Astrocyte of the hippocampus (primary cell): ENCODE measurements around the gene SS18.
"Not testable (repeated sequence)": the region's sequence is repeated elsewhere in the genome, so short reads cannot be mapped to it uniquely, and the experiment has no call there.

ENCODE experiments used
- DNase-seq: peaks from one replicate; pipeline ENCODE4 v3.0.0; 2011; ENCODE audit warnings: low read depth, low spot score

The SS18 gene

GRCh38 chr18:26090130-26091046 lies at the start of gene SS18:
Gene SS18, minus strand, starts transcription at chr18:26090613. Its CDS starts 44 bp downstream, at chr18:26090569.
- DNase-seq: peak; percentile 98

- no peak for DNase-seq
Observed at GRCh38 chr18:26135548-26135947, 45.1 kb upstream of the SS18 start.

GRCh38 chr18:26134107-26134506 lies 43.7 kb upstream of the SS18 start:
- no peak for DNase-seq

GRCh38 chr18:26133652-26134051 lies 43.2 kb upstream of the SS18 start, which contains the start of gene PSMA8:
Gene PSMA8, plus strand, starts transcription at chr18:26133869. Its CDS starts 97 bp downstream, at chr18:26133966.
- no peak for DNase-seq

GRCh38 chr18:26128192-26128591 lies 37.8 kb upstream of the SS18 start:
- not testable (repeated sequence) for DNase-seq

- DNase-seq: no peak
Observed at GRCh38 chr18:26127786-26128185, 37.4 kb upstream of the SS18 start.

- DNase-seq: not testable (repeated sequence)
Observed at GRCh38 chr18:26121994-26122393, 31.6 kb upstream of the SS18 start.

- DNase-seq: no peak
Observed at GRCh38 chr18:26121476-26121875, 31.1 kb upstream of the SS18 start.

- no peak for DNase-seq
Observed at GRCh38 chr18:26119246-26119645, 28.8 kb upstream of the SS18 start.

- DNase-seq: no peak
Observed at GRCh38 chr18:26104035-26104434, 13.6 kb upstream of the SS18 start.

GRCh38 chr18:26103579-26103978 lies 13.2 kb upstream of the SS18 start:
- peak; percentile 1 for DNase-seq

- DNase-seq: no peak
Observed at GRCh38 chr18:26097563-26097962, 7.2 kb upstream of the SS18 start.

- DNase-seq: no peak
Observed at GRCh38 chr18:26096852-26097251, 6.4 kb upstream of the SS18 start.

- DNase-seq: no peak
Observed at GRCh38 chr18:26091047-26091630, 726 bp upstream of the SS18 start.

- DNase-seq: peak; percentile 54
Observed at GRCh38 chr18:26089293-26090129, 902 bp downstream of the SS18 start.

GRCh38 chr18:26088487-26088886 lies 1.9 kb downstream of the SS18 start:
- DNase-seq: peak; percentile 27

- DNase-seq: no peak
Observed at GRCh38 chr18:26086959-26087358, 3.5 kb downstream of the SS18 start.

- no peak for DNase-seq
Observed at GRCh38 chr18:26085056-26085455, 5.4 kb downstream of the SS18 start.

- DNase-seq: no peak
Observed at GRCh38 chr18:26083099-26083498, 7.3 kb downstream of the SS18 start.

GRCh38 chr18:26082475-26082874 lies 7.9 kb downstream of the SS18 start:
- DNase-seq: peak; percentile 12

GRCh38 chr18:26074246-26074645 lies 16.2 kb downstream of the SS18 start:
- no peak for DNase-seq

GRCh38 chr18:26073758-26074157 lies 16.7 kb downstream of the SS18 start:
- peak; percentile 34 for DNase-seq
